T-helper 9 cell (primary cell): ENCODE data around the gene TNFSF13B.
"Not testable (repeated sequence)": the region's sequence is repeated elsewhere in the genome, so short reads cannot be mapped to it uniquely, and the experiment has no call there.

Experiments used
- DNase-seq: peaks from one replicate; pipeline ENCODE4 v3.0.0-alpha.2; 2020
- total RNA-seq, 2 donors: gene quantifications; one replicate each; lab custom pipeline; 2026; lab: John Stamatoyannopoulos, UW

Gene TNFSF13B, protein sequence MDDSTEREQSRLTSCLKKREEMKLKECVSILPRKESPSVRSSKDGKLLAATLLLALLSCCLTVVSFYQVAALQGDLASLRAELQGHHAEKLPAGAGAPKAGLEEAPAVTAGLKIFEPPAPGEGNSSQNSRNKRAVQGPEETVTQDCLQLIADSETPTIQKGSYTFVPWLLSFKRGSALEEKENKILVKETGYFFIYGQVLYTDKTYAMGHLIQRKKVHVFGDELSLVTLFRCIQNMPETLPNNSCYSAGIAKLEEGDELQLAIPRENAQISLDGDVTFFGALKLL
- 30.9 to 52.4 reads per million in 2 donors for total RNA-seq

DNA sequence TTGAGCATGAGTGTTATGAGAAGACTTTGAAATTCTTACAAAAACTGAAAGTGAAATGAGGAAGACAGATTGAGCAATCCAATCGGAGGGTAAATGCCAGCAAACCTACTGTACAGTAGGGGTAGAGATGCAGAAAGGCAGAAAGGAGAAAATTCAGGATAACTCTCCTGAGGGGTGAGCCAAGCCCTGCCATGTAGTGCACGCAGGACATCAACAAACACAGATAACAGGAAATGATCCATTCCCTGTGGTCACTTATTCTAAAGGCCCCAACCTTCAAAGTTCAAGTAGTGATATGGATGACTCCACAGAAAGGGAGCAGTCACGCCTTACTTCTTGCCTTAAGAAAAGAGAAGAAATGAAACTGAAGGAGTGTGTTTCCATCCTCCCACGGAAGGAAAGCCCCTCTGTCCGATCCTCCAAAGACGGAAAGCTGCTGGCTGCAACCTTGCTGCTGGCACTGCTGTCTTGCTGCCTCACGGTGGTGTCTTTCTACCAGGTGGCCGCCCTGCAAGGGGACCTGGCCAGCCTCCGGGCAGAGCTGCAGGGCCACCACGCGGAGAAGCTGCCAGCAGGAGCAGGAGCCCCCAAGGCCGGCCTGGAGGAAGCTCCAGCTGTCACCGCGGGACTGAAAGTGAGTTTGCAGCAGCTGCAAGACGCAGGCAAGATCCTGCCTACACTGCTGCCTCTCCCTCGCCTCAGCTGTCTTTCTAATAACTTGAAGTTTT lies at the start of gene TNFSF13B:
TSS of gene TNFSF13B (plus strand) at position 118 of the 728 bp plus-strand sequence. CDS start at position 296, 178 bp downstream.
- peak; percentile 29 for DNase-seq

DNA sequence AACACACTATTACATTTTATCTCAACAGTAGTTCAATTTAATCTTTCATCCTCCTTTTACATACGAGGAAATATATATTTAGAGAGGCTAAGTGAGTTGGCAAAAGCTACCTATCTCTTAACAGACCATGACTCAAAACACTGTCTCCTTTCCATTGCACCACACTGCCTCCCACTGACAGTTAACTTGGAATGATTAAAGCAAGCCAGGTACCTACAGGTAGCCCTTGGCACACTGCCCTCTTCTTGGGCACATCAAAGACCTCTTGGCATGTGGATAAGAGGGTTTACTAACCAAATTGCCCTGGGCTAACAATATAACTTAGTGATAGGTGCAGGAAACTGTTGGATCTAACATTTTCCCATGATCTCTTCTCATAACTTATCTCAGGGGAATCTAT lies 49.5 kb upstream of the TNFSF13B start:
- no peak for DNase-seq

DNA sequence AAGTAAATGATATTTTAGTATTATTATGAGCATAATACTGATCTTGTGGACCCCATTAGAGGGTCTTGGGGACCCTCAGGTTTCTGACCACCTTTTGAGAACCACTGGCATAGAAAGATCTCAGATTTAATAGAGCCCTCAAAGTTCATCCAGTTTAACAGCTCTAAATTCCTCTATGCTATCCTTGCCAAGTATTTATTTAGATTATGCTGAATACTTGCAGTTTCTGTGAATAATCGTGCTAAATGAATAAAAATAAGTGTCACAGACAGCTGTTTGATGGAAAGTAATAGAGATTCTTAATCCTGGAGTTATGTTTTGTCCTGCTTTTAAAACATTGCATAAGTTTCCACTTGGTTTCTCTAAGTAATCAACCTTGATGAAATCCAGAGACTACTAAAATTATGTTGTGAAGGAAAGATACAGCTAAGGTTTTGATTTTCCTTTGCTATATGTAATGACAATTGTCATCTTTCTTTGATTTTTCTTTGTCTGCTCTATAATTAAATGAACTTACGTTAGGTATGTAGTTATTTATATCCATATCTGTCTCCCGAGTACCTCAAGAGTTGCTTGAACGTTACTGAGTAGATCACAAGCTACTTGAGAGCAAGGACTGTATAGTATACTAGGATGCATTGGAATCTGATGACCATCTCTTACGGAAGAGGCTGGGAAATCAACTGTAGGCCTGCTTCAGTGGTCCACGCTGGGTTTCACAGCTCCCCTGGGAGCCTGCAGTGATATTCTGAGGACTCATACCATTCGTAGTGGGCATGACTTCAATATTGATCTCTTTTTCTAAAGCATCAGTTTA lies 45.6 kb upstream of the TNFSF13B start:
- no peak for DNase-seq

DNA sequence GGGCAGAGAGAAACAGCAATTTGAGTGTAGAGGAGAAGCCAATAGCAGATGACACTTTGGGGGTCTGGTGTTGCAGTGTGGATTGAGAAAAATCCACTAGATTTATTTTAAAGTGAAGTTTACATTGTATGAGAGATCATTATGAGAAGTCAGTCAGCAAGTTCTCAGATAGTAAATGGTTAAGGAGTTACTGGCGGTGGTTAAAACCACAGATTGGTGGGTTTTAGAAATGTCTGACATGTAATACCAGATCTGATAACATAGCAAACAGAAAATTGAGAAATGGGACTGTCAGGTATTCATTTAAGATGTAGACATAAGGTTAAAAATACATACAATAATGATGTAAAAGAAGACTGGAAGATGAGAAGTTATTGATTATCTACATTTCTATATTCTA lies 44.1 kb upstream of the TNFSF13B start:
- no peak for DNase-seq

DNA sequence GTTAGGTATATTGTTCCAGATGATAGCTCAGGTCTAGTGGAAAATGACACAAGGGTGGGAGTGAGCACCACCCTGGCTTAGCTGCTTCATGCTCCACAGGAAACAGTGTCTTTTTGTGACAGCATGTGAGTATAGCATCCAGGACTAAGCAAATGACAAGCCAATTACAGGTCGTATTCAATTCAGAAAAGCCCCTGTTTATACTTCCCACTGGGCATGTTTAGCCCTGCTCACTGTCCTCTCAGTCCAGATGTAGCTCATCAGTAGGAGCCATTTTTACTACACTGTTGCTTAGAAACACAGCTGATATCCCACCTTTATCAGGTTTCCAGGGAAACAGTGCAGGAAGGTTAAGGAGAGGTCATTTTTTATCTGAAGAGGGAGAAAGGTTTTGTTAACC lies 43.3 kb upstream of the TNFSF13B start:
- DNase-seq = no peak

DNA sequence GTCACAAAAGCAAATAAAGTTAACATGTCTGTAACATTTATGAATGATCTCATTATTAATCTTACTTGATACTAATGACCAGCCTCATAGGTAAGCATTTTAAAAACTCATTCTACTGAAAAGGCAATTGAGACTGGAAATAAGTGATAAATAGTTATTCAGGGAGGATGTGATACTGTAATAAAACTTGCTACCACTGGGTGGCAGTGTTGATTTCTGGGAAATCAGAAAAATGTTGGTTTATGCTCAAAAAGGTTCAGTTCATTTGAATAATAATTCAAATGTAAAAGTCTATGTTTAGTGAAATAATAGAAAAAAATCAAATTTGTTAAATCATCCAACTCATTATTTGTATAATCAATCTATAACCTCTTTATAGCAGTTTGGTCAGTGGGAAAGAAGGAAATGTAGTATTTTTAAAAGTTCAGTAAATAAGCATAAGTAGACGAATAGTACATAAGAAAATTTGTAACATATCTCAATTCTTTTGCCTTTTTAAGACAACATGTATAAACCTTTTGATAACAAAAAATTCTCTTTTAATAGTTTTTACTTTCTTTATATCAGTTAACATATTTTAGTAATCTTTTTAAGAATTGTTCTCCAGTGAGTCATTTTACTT lies 41.8 kb upstream of the TNFSF13B start:
- DNase-seq = no peak

DNA sequence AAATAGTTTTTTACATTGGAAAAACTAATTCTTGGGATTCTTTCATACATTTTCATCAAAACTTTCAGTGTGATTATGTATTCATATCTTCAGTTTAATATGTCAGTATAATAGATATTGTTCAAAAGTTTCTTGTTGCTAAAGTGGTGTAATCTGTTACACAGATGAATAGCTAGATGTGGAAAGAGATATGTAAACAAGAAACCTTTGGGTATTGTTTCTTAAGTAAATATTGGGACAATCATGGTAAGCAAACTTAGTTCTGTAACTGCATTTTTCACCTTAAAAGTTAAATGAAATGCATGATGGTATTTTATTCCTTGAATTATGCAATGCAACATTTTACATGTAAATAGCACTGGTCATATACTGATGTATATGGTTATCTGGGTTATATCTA lies 39.1 kb upstream of the TNFSF13B start:
- DNase-seq = no peak

DNA sequence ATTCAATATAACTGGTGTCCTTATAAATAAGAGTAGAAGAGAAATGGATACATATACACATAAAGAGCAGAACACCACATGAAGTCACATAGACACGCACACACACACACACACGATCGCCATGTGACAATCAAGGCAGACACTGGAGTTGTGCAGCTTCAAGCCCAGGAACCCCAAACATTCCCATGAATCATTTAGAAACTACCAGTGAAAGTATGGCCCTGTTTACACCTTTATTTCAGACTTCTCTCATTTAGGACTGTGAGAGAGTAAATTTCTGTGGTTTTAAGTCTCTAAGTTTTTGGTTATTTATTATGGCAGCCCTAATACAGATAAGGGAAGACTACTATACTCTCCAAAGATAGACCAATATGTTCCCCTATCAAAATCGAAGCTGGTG lies 20.4 kb upstream of the TNFSF13B start:
- no peak for DNase-seq

DNA sequence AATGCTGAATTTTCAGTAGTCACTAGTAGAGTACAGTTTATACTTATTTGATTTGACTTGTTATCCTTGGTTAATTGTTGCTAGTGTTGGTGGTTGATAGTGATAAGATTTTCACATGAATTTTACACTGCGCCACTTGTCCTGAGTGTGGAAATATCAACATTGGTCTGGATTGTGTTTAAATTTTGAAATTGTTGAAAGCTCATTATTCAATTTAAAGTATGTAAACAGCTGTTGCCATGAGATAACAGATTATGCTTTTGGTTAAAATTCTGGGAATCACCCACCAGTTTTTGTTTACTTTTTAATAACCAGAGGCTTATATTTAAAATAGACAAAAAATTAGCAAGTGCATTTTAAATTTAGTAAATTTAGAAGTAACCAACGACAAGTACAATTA lies 12.3 kb upstream of the TNFSF13B start:
- DNase-seq = no peak

DNA sequence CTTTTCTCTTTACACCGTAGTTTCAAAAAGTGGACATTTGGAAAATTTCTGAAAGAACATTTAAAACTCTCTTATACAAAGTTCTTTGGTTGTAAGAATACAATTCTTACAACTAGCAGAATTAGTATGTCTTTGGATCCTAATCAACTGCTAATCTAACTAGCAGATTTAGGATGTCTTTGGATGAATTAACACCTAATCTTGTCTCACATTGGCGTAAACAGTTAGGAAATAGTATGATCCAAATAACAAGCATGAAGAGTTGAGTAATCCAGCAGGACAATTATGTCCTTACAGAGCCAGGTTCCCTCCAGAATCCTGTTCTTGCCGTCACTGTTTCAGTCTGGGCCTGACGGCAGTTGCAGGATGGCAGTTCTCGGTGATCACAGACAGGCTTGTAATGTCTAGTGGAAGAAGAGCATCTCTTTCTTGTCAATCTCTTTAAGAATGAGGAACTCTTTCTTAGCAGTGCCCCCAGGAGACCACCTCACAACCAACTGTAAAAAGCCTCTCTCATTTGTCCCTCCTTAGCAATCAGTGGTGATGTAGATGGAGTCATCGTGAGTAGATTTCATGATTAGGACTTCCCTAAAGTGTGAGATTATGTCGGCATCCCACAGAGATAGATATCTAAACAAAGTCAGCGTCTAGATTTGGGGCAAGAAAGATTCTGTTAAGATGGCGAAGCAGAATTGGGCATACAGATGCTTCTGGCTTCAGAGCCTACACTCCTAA lies 5.7 kb upstream of the TNFSF13B start:
- no peak for DNase-seq

DNA sequence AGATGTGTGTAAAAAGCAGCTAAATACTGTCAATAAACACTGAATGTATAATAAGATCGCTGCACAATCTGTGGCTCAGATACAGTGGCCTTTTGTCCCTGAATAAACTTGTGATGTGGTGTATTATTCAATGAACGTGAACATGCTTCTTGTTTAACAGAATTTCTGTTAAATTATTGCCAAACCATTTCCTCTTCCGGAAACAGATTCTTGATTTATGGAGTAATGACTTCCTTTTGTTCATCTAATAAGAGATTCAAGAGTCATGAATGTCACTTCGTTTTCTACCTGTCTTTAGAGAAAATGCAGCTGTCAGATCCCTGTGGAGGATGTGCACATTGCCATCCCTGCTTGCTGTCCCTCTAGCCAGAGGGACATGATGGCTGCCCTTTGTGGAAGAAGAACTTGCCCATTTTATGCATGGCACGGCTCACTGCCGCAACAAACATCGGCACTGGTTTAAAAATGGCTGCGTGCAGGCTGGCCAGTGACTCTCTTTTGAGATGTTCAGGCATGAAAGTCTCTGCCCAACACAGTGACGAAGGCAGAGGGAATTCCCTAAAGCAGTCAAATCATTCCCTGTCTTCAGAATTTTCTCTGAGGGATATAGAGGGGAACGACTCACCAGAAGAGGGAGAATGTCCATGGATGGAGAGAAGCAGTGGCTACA lies 3.1 kb upstream of the TNFSF13B start:
- no peak for DNase-seq

DNA sequence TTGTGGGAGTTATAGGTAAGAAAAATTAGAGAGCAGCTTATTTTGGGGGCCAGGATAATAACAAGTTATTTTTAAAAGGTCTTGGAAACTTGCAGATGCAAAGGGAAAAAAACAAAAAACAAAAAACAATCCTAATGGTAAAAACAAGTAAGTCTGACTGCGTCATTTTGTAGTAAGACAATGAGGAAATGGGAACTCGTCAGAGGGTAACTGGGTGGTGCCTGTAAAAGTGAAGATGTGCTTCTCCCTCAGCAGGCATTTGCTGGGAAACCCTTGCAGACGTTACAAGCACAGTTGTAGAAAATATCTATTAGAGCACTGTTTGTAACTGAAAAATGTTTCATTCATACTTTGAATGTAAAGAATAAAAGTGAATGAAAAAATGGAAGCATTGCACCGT lies 2.2 kb upstream of the TNFSF13B start:
- no peak for DNase-seq

DNA sequence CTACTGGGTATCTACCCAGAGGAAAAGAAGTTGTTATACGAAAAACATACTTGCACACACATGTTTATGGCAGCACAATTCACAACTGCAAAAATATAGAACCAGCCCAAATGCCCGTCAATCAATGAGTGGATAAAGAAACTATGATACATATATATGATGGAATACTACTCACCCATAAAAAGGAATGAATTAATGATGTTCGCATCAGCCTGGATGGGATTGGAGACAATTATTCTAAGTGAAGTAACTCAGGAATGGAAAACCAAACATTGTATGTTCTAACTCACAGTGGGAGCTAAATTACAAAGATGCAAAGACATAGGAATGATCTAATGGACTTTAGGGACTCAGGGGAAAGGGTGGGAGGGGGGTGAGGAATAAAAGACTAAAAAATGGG lies 1.7 kb upstream of the TNFSF13B start:
- DNase-seq = not testable (repeated sequence)

DNA sequence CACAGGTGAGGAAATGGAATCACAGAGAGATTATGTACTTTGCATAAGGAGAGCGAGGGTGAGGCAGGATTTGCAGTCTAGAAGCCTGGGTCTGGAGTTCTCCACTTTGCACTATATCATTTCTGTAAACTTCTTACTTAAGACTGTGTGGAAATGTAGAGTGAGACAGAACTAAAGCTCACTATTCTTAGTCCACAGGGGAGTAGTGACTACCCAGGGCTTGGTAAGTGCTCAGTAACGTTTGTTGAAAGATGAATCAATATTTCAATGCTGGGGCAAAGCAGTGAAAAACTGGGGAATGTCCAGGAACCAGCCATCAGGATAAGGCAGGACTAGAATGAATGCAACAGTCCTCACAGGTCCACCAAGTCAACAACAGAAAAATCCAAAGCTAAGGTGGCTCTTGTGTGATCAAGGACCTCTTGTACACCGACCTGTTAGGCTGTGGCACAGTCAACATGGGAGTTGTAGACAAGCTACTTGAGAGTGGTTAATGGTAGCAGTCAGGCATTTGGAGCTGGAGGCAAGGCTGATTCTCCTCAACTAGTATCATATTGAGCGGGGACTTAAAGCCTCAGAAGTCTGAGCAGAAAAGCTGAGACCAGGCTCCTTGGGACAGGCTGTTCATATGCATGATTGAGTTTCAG lies 929 bp upstream of the TNFSF13B start:
- DNase-seq = no peak

DNA sequence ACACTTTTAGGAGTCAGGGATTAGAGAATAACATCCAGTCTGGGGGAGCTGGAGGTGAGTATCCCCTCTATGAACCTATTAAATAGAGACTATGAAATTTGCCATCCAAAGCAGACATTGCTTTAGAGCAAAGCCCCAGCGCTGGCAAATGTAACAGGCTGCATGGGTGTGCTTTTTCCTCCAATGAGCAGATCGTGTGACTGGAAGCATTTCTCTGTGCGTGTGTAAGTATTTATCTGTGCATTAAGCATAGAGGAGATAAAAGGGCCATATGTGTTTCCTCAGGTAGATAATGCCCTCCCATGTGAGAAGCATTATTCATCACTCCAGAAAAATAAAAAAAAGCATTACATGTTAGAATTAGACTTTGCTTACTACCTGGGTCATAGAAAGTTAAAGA lies 924 bp downstream of the TNFSF13B start:
- no peak for DNase-seq

DNA sequence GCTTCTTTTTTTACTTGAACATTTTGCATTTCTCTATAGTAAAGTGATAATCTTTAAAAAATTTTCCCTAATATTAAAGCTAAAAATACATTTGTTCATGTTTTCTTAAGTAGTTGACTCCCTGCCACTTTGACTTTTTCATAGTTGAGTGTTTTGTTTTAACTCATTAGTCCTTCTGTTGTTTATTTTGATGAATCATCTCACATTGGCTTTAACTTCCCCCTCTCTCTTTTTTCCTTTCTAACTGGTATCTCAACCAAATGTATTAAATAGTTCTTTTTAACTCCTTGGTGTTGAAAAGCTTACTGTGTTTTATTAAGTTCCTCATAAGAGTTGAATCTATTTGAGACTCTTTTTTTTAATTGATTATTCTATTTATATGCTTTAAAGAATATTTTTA lies 2.8 kb downstream of the TNFSF13B start:
- DNase-seq = no peak

DNA sequence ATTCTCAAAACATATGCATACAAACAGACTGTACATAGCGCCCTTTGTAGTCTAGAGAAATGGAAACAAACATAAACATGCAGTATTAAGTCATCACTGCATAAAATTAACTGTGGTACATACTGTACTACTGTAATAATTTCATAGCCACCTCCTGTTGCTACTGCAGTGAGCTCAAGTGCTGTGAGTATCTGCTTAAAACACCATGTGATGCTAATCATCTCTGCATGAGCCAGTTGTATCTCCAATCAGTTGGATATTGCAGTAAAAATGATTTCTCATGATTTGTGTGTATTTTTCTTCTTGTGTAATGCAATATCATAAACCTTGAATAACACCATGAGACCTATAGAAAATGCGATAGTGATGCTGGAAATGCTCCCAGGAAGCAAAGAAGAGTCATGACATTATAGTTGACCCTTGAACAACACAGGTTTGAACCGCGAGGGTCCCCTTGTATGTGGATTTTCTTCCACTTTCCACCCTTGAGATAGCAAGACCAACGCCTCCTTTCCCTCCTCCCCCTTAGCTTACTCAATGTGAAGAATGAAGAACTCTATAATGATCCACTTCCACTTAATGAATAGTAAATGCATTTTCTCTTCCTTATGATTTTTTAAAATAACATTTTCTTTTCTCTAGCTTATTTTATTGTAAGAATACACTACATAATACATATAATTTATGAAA lies 4.1 kb downstream of the TNFSF13B start:
- no peak for DNase-seq

DNA sequence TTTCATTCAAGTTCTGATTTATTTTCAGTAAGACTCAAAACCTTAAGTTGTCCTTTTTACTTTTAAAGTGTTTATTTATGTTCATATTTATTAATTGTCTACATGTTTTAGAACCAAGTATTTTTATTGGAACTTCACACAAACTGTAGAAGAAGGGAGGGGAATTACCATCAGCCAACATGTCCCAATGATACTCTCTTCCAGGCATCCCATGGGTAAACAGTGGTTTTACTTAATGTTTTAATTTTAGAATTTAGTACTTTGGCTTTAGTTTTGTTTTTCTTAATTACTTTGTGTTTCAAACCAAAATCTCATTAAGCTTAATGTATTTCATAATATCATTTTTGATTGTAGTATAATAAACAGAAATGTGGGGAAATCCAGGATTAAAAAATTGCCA lies 5.2 kb downstream of the TNFSF13B start:
- DNase-seq = no peak

DNA sequence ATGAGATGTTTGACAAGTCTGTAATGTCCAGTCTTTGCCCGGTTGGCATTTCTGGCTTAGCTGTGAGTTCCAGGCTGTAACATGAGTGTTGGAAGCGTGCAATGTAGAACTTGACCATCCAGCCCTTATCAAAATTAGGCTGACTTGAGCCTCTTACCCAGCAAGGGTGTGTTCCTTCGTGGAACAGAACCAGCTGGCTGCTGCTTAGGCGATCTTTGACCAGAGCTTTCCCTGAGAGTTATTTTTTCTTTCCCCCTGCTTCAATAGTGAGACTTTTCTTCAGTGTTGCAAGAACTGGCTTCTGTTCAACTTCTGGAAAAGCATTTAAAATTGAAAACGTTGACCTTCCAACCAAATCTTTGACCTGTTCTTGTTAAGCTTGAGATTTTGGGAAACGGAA lies 6.5 kb downstream of the TNFSF13B start:
- no peak for DNase-seq

DNA sequence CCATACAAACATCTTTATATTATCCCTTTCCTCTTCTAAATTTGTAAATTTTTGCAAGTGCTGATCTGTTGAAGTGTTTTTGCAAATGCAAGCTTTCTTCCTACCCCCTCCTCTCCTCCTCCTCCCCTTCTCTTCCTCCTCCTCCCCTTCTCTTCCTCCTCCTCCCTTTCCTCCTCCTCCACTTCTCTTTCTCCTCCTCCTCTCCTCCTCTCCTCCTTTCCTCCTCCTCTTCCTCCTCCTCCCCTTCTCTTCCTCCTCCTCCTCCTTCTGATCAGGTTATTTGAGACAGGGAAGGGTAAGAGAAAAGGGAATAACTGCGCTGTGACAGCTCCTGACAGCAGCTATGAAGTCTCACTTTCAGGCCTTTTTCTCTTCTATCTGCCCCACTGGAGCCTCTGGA lies 8.9 kb downstream of the TNFSF13B start:
- DNase-seq = no peak

DNA sequence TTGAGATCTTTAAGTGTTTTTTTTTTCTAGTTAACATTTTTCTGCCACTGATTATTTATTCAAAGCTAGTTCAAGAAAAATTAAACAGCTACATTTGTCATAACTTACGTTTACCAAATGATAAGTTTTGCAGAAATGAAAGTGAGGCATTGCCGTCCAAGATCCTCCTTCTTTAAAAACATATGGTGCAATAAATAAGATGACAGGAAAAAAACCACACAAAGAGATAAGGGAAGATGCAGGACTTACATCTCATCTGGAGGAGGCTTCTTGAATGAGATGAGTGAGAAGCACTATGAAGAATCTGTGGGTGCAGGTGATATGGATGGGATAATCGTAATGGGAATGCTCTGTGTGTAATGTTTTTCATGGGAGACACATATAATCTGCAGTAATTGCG lies 12.4 kb downstream of the TNFSF13B start:
- DNase-seq = no peak
